ENCODE data around the gene SUDS3. TPM values are rescaled to one million over a fixed set of nuclear protein-coding genes. Genes with fewer than 3 reads are reported as not detected.

Gene SUDS3
- total and polyA plus RNA-seq, 4 experiments from 2014 or later = 14.4 to 35.0 (median 28.7) TPM

DNA sequence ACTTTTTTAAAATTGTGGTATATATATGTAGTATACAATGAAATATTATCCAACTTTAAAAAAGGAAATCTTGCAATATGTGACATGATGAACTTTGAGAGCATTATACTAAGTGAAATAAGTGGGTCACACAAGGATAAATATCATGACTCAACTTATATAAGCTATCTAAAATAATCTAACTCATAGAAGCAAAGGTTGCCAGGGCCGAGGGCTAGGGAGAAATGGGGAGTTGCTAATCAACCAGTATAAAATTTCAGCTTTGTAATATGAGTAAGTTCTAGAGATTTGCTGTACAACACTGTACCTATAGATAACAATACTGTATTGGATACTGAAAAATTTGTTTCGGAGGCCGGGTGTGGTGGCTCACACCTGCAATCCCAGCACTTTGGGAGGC lies 42.1 kb upstream of the SUDS3 start:
- H3K4me1 Mint-ChIP-seq = peaks cover 29 to 57% (median 44%) of the 10 kb centered on the region in 4 donors
- peaks cover 10% of the 10 kb centered on the region for H3K4me1 ChIP-seq (ENCODE audit: insufficient read depth, low read length)
- CTCF ChIA-PET (ENCODE audit: partially characterized antibody) = no interaction called here

DNA sequence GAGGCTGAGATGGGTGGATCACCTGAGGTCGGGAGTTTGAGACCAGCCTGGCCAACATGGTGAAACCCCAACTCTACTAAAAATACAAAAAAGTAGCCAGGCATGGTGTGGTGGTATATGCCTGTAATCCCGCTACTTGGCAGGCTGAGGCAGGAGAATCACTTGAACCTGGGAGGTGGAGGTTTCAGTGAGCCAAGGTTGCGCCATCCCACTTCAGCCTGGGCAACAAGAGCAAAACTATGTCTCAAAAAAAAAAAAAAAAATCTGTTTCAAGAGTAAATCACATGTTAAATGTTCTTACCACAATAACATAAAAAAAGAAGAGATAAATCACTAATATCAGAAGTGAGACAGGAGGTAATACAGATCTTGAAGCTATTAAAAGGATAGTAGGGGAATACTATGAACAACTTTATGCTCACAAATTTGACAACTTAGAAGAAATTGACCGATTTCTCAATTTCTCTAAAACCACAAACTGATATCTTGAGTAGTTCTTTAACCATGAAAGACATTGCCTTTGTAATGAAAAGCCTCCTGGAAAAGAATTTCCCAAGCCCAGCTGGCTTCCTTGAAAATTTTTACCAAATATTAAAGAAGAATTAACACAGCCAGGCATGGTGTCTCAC lies 41.3 kb upstream of the SUDS3 start:
- Histone ChIP-seq H3K27me3 (ENCODE audit: insufficient read depth, low read length) (no peaks in the 10 kb centered on the region), H3K4me3 (ENCODE audit: low read length in 2 of 2) (no peak overlapping the region), H3K27ac (ENCODE audit: low read depth, low read length) (no peak overlapping the region), H3K9me3 (ENCODE audit: control insufficient read depth in 1 of 2, low read length in 2 of 2) (no peaks in the 10 kb centered on the region), H3K4me1 (ENCODE audit: insufficient read depth, low read length) (peaks cover 10% of the 10 kb centered on the region), H3K36me3 (ENCODE audit: insufficient read depth, low read length) (no peaks in the 10 kb centered on the region)
- H3K9me3 Mint-ChIP-seq = no peaks in the 10 kb centered on the region
- ChIA-PET CTCF (ENCODE audit: partially characterized antibody) (no interaction called here), POLR2A (ENCODE audit: partially characterized antibody) (interaction anchor here (1.3 kb wide), 1 partner anchor 41 kb away, joined by 3 read pairs; the partner anchor contains the start of gene SUDS3)
- no peak overlapping the region for H3K4me3 Mint-ChIP-seq
- intact Hi-C loops (cut with micrococcal nuclease) = no loop called here
- H3K27ac Mint-ChIP-seq = peak overlapping the region in 1 of 7 donors; percentile 13
- H3K27me3 Mint-ChIP-seq = no peaks in the 10 kb centered on the region
- H3K4me1 Mint-ChIP-seq = peaks cover 28 to 60% (median 45%) of the 10 kb centered on the region in 4 donors
- H3K36me3 Mint-ChIP-seq = peaks cover 27 to 44% of the 10 kb centered on the region in 2 donors
- DNase-seq = no peak

More for the DNA sequence above, 42.1 kb upstream of the SUDS3 start:
- Histone ChIP-seq H3K27me3 (ENCODE audit: insufficient read depth, low read length) (no peaks in the 10 kb centered on the region), H3K27ac (ENCODE audit: low read depth, low read length) (no peak overlapping the region), H3K4me3 (ENCODE audit: low read length in 2 of 2) (no peak overlapping the region), H3K9me3 (ENCODE audit: control insufficient read depth in 1 of 2, low read length in 2 of 2) (no peaks in the 10 kb centered on the region), H3K36me3 (ENCODE audit: insufficient read depth, low read length) (no peaks in the 10 kb centered on the region)
- POLR2A ChIA-PET (ENCODE audit: partially characterized antibody) = interaction anchor here (1.3 kb wide), 1 partner anchor 42 kb away, joined by 3 read pairs; the partner anchor contains the start of gene SUDS3
- DNase-seq = no peak
- intact Hi-C loops (cut with micrococcal nuclease) = no loop called here
- Mint-ChIP-seq H3K27me3 (no peaks in the 10 kb centered on the region), H3K4me3 (peak overlapping the region in 1 of 8 donors; percentile 22), H3K36me3 (peaks cover 27 to 41% of the 10 kb centered on the region in 2 donors), H3K9me3 (no peaks in the 10 kb centered on the region), H3K27ac (no peak overlapping the region)

DNA sequence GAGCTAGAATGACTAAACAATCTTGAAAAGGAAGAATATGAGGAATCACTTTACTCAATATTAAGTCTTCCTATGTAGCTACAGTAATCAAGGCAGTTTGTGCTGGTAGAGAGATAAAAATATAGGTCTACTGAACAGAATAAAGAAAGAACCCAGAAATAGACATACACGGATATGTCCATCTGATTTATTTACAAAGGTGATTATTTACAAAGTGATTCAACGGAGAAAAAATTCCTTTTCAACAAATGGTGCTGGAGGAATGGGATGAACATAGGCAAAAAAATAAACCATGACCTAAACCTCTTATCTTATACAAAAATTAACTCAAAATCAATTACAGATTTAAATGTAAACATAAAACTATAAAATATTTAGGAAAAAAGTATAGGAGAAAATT lies 40.2 kb upstream of the SUDS3 start:
- Mint-ChIP-seq H3K4me1 (peaks cover 23 to 53% (median 42%) of the 10 kb centered on the region in 4 donors), H3K27ac (peak overlapping the region in 1 of 7 donors; percentile 57), H3K36me3 (peaks cover 25 to 41% of the 10 kb centered on the region in 2 donors), H3K4me3 (no peak overlapping the region), H3K9me3 (no peaks in the 10 kb centered on the region), H3K27me3 (no peaks in the 10 kb centered on the region)
- no peak overlapping the region for H3K4me3 ChIP-seq (ENCODE audit: low read length in 2 of 2)
- no peak for DNase-seq
- H3K9me3 ChIP-seq (ENCODE audit: control insufficient read depth in 1 of 2, low read length in 2 of 2) = no peaks in the 10 kb centered on the region
- no peak overlapping the region for H3K27ac ChIP-seq (ENCODE audit: low read depth, low read length)
- H3K4me1 ChIP-seq (ENCODE audit: insufficient read depth, low read length) = peaks cover 5% of the 10 kb centered on the region
- POLR2A ChIA-PET (ENCODE audit: partially characterized antibody) = no interaction called here
- intact Hi-C loops (cut with micrococcal nuclease) = no loop called here
- CTCF ChIA-PET (ENCODE audit: partially characterized antibody) = no interaction called here
- H3K36me3 ChIP-seq (ENCODE audit: insufficient read depth, low read length) = no peaks in the 10 kb centered on the region
- no peaks in the 10 kb centered on the region for H3K27me3 ChIP-seq (ENCODE audit: insufficient read depth, low read length)

DNA sequence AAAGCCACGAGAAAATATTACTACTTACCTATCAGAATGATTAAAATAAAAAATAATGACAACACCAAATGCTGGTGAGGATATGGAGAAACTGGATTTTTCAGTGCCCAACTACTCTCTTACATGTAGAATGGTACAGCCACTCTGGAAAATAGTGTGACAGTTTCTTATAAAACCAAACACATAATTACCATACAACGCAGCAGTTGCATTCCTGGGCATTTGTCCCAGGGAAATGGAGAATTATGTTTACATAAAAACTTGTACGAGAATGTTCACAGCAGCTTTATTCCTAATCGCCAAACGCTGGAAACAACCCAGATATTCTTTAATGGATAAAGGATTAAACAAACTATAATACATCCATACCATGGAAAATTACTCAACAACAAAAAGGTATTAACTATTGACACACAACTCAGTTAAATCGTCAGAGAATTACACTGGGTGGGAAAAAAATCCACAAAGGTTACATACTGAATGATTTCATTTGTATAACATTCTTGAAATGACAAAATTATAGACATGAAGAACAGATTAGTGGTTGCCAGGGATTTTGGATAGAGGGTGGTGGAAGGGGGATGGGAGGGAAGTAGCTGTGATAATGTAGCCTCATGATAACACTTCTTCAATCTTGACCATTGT lies 39.0 kb upstream of the SUDS3 start:
- H3K4me3 ChIP-seq (ENCODE audit: low read length in 2 of 2) = no peak overlapping the region
- no peaks in the 10 kb centered on the region for H3K9me3 Mint-ChIP-seq
- CTCF ChIA-PET (ENCODE audit: partially characterized antibody) = no interaction called here
- no peak overlapping the region for H3K27ac Mint-ChIP-seq
- no peak for DNase-seq
- H3K4me1 Mint-ChIP-seq = peaks cover 25 to 57% (median 45%) of the 10 kb centered on the region in 4 donors
- POLR2A ChIA-PET (ENCODE audit: partially characterized antibody) = interaction anchor here (1.4 kb wide), 1 partner anchor 40 kb away, joined by 3 read pairs; the partner anchor contains the start of gene SUDS3
- no peaks in the 10 kb centered on the region for H3K36me3 ChIP-seq (ENCODE audit: insufficient read depth, low read length)
- no peaks in the 10 kb centered on the region for H3K9me3 ChIP-seq (ENCODE audit: control insufficient read depth in 1 of 2, low read length in 2 of 2)
- H3K27me3 Mint-ChIP-seq = no peaks in the 10 kb centered on the region
- H3K36me3 Mint-ChIP-seq = peaks cover 25 to 40% of the 10 kb centered on the region in 2 donors
- intact Hi-C loops (cut with micrococcal nuclease) = no loop called here
- H3K27me3 ChIP-seq (ENCODE audit: insufficient read depth, low read length) = no peaks in the 10 kb centered on the region
- peaks cover 5% of the 10 kb centered on the region for H3K4me1 ChIP-seq (ENCODE audit: insufficient read depth, low read length)
- H3K27ac ChIP-seq (ENCODE audit: low read depth, low read length) = no peak overlapping the region
- no peak overlapping the region for H3K4me3 Mint-ChIP-seq

DNA sequence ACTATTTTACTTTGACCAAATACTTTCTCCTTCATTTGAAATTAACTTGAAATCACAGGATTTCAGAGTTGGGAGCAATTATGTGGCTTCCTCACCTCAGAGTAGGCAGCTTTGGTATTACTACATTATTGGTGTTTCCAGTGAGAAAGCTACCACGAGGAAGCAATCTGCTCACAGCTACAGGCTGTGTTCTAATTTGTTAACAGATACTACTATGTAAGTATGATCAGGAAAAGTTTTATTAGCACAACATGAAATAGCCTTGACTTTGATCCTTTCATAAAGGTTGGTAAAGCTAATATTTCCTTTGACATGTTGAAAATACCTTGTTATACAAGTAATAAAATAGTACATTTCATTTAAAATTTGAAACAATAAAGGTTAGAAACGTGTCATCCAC lies 34.3 kb upstream of the SUDS3 start:
- Histone ChIP-seq H3K27me3 (ENCODE audit: insufficient read depth, low read length) (no peaks in the 10 kb centered on the region), H3K9me3 (ENCODE audit: control insufficient read depth in 1 of 2, low read length in 2 of 2) (no peaks in the 10 kb centered on the region), H3K36me3 (ENCODE audit: insufficient read depth, low read length) (no peaks in the 10 kb centered on the region), H3K4me3 (ENCODE audit: low read length in 2 of 2) (no peak overlapping the region), H3K27ac (ENCODE audit: low read depth, low read length) (no peak overlapping the region), H3K4me1 (ENCODE audit: insufficient read depth, low read length) (peaks cover 18% of the 10 kb centered on the region)
- Mint-ChIP-seq H3K4me1 (peaks cover 30 to 54% (median 43%) of the 10 kb centered on the region in 4 donors), H3K36me3 (peaks cover 5 to 10% of the 10 kb centered on the region in 2 donors), H3K27ac (peak overlapping the region in 1 of 7 donors; percentile 10), H3K27me3 (no peaks in the 10 kb centered on the region), H3K9me3 (no peaks in the 10 kb centered on the region), H3K4me3 (no peak overlapping the region)
- POLR2A ChIA-PET (ENCODE audit: partially characterized antibody) = no interaction called here
- intact Hi-C loops (cut with micrococcal nuclease) = no loop called here
- CTCF ChIA-PET (ENCODE audit: partially characterized antibody) = interaction anchor here (0.7 kb wide), 1 partner anchor 34 kb away, joined by 3 read pairs; the partner anchor contains the start of gene SUDS3
- no peak for DNase-seq

DNA sequence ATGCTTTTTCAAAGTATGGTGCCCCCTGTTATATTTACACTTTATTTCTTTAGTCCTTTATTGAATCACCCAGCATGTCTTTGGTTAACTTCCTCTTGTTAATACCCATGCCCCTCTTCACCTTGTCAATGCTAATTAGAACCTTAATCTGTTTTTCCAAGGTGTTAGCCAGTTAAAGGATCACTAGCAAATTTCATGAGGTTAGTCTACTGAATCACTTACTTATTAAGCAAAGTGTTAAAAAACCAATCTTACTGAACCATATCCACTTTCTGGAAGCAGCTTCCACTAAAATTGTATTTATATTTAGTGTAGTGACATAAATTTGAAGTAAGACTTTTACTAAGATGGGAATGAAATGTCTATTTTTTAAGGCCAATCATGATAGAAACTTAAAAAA lies 31.5 kb upstream of the SUDS3 start:
- no peaks in the 10 kb centered on the region for H3K36me3 ChIP-seq (ENCODE audit: insufficient read depth, low read length)
- H3K4me1 ChIP-seq (ENCODE audit: insufficient read depth, low read length) = peaks cover 22% of the 10 kb centered on the region
- no peaks in the 10 kb centered on the region for H3K27me3 ChIP-seq (ENCODE audit: insufficient read depth, low read length)
- H3K9me3 ChIP-seq (ENCODE audit: control insufficient read depth in 1 of 2, low read length in 2 of 2) = no peaks in the 10 kb centered on the region
- Mint-ChIP-seq H3K27me3 (no peaks in the 10 kb centered on the region), H3K9me3 (peaks cover 0 to 1% (median 0%) of the 10 kb centered on the region in 8 donors), H3K4me3 (no peak overlapping the region), H3K36me3 (peaks cover 3 to 6% of the 10 kb centered on the region in 2 donors), H3K27ac (peak overlapping the region in 2 of 7 donors; percentile 64 to 76), H3K4me1 (peaks cover 30 to 47% (median 39%) of the 10 kb centered on the region in 4 donors)
- CTCF ChIA-PET (ENCODE audit: partially characterized antibody) = interaction anchor here (3.8 kb wide), 1 partner anchor 32 kb away, joined by 23 read pairs; the partner anchor contains the start of gene SUDS3
- H3K4me3 ChIP-seq (ENCODE audit: low read length in 2 of 2) = no peak overlapping the region
- POLR2A ChIA-PET (ENCODE audit: partially characterized antibody) = interaction anchor here (0.6 kb wide), 1 partner anchor 38 kb away, joined by 3 read pairs; no protein-coding TSS in a partner anchor
- no peak overlapping the region for H3K27ac ChIP-seq (ENCODE audit: low read depth, low read length)
- DNase-seq = no peak
- intact Hi-C loops (cut with micrococcal nuclease) = no loop called here

DNA sequence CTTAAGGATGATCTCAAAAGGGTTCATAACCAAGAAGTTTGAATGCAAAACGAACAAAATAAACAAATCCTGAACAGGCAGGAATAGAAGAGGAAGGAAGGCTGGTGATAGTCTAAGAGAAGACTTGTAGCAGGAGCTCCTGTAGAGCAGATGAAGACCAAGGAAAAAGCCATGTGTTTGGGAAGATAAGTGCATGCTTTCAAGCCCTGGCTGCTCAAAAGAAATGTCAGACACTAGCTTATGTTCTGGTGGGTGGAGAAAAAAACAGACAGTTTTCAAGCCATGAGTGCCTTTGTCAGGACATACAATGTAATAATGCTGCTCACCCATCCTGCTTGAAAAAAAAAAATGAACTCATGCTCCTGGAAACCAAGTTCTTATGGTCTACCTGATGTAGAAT lies 31.0 kb upstream of the SUDS3 start:
- CTCF ChIA-PET (ENCODE audit: partially characterized antibody) = interaction anchor here (0.9 to 3.8 kb wide), 2 partner anchors 31 to 291 kb away, joined by 3 to 23 read pairs; partner anchors contain the start of gene SUDS3
- peak overlapping the region in 4 of 7 donors; percentile 32 to 70 (median 48) for H3K27ac Mint-ChIP-seq
- H3K4me1 Mint-ChIP-seq = peaks cover 30 to 48% (median 40%) of the 10 kb centered on the region in 4 donors
- peaks cover 0 to 6% of the 10 kb centered on the region in 2 donors for H3K36me3 Mint-ChIP-seq
- H3K27me3 Mint-ChIP-seq = no peaks in the 10 kb centered on the region
- Histone ChIP-seq H3K9me3 (ENCODE audit: control insufficient read depth in 1 of 2, low read length in 2 of 2) (no peaks in the 10 kb centered on the region), H3K27ac (ENCODE audit: low read depth, low read length) (no peak overlapping the region), H3K4me3 (ENCODE audit: low read length in 2 of 2) (no peak overlapping the region), H3K27me3 (ENCODE audit: insufficient read depth, low read length) (no peaks in the 10 kb centered on the region), H3K4me1 (ENCODE audit: insufficient read depth, low read length) (peaks cover 22% of the 10 kb centered on the region), H3K36me3 (ENCODE audit: insufficient read depth, low read length) (no peaks in the 10 kb centered on the region)
- DNase-seq = no peak
- intact Hi-C loops (cut with micrococcal nuclease) = no loop called here
- POLR2A ChIA-PET (ENCODE audit: partially characterized antibody) = interaction anchor here (0.6 kb wide), 1 partner anchor 39 kb away, joined by 3 read pairs; no protein-coding TSS in a partner anchor
- peak overlapping the region in 2 of 8 donors; percentile 1 to 29 for H3K4me3 Mint-ChIP-seq
- peaks cover 0 to 1% (median 0%) of the 10 kb centered on the region in 8 donors for H3K9me3 Mint-ChIP-seq

All from CD4-positive, alpha-beta memory T cell (primary cell).